Measurements from ENCODE around the gene FBXO44.

FBXO44 gene

DNA sequence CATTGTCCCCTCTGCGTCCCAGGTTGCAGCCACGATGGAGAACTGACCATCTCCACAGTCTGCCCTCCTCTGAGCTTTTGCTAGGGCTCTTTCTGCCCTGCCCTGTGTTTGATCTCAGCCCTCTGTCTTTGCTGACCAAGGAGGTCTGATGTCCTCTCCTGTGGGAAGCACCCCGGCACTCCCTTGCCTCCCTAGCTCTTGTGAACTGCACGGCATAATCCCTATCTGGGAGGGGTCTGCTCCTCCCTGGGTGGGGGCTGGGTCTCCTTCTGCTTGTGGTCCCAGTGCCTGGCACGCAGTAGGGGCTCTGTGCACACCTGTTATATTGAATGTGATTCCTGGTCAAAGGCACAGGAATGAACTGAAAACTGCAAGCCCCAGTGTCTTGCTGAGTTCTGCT lies 39.2 kb downstream of the FBXO44 start:
- H3K4me3 ChIP-seq (ENCODE audit: low read depth, low read length) = no peak overlapping the region
- TF ChIP-seq CTCF (IDR thresholded peaks at IDR 0.05; ENCODE audit: control insufficient read depth, extremely low read depth, insufficient read depth) = no peak
- DNase-seq (ENCODE audit: low read depth) = no peak

DNA sequence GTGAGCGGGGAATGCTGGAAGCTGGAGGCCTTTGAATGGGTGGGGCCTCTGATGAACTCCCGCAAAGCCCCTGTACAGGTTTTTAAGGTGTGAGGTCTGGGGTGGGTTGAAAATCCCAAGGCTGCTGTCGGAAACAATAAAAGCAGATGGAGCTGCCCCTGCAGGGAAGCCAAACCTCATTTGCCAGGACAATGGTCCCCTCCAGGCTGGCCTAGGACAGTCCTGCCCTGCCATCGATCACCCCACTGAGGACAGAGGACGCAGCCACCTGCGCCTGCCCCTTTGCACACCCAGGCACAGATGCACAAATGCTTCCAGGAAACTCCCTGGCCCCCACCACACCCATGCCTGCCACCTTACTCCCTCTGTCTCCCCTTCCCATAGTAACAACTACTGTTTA lies 41.2 kb downstream of the FBXO44 start:
- no peak overlapping the region for H3K4me3 ChIP-seq (ENCODE audit: low read depth, low read length)
- no peak for TF ChIP-seq CTCF (IDR thresholded peaks at IDR 0.05; ENCODE audit: control insufficient read depth, extremely low read depth, insufficient read depth)
- DNase-seq (ENCODE audit: low read depth) = no peak

DNA sequence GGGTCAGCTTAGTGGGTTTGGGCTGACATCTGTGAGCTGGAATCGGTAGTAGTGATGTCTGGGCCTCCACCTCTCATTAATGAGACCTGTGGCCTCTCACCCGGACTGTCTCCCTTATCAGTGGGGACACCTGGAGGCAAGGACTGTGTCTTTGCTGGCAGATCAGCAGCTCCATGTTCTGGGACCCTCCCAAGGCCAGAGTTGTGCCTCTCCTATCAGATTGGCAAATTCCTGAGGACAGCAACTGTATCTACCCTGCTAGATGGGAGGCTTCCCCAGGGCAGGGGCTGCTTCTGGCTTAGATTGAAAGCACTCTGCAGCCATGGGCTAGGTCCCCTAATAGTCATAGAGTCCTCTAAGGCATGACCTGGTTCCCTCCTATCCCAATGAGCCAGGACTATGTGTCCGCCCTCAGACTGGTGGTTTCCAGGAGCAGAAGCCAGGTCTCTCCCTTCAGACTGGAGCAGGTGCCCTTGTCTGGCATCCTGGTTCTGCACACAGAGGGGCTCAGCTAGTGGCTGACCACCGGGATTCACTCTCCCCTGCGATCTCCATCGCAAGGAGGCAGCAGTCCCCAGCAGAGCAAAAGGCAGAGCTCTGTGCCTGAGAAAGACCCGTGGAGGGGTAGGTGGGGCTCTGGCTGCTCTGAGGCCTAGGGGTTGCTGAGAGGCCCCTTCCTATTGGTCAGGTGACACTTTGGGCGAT lies 42.7 kb downstream of the FBXO44 start:
- H3K4me3 ChIP-seq (ENCODE audit: low read depth, low read length) = no peak overlapping the region
- DNase-seq (ENCODE audit: low read depth) = no peak
- TF ChIP-seq CTCF (IDR thresholded peaks at IDR 0.05; ENCODE audit: control insufficient read depth, extremely low read depth, insufficient read depth) = no peak

DNA sequence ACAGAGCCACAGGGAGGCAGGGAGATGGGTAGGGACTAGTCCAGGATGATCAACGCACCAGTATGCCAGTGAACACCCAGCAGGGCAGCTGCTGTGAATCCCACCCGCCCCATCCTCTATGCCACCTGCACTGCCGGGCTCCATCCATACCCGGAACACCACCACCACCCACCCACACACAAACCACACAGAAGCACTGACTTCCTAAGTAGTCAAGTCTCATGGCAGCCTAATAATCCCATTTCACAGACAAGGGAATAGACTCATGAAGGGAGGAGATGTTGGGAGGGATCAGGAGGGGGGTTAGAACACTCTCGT lies 43.2 kb downstream of the FBXO44 start:
- no peak for TF ChIP-seq CTCF (IDR thresholded peaks at IDR 0.05; ENCODE audit: control insufficient read depth, extremely low read depth, insufficient read depth)
- H3K4me3 ChIP-seq (ENCODE audit: low read depth, low read length) = no peak overlapping the region
- DNase-seq (ENCODE audit: low read depth) = no peak

- no peak for TF ChIP-seq CTCF (IDR thresholded peaks at IDR 0.05; ENCODE audit: control insufficient read depth, extremely low read depth, insufficient read depth)
- H3K4me3 ChIP-seq (ENCODE audit: low read depth, low read length) = no peak overlapping the region
- no peak for DNase-seq (ENCODE audit: low read depth)
These were observed 46.2 kb downstream of the FBXO44 start for GRCh38 chr1:11700601-11701467.

DNA sequence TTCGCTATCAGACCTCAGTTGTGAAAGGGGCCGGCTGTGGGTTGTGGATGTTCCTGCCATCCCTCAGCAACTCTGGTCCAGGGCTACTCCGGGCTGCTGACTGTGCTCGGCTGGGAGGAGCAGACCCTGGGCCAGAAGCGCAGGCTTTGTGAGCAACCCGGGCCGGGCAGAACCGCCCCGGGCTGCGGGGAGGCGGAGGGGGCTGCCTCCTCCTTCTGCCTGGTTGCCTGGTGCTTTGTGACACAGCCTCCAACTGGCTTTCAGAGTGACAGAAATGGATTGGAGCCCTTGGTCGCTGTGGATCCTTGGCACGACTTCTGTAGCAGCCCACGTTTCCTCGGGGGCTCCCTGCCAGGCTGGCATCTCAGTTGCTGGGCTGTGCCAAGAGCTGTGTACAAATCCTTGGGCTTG lies 46.9 kb downstream of the FBXO44 start:
- no peak for DNase-seq (ENCODE audit: low read depth)
- TF ChIP-seq CTCF (IDR thresholded peaks at IDR 0.05; ENCODE audit: control insufficient read depth, extremely low read depth, insufficient read depth) = no peak
- H3K4me3 ChIP-seq (ENCODE audit: low read depth, low read length) = no peak overlapping the region

All from LNCaP clone FGC (cell line).